Stomach (tissue), 4 donors: ENCODE measurements around the gene ITPR2.

Experiments
- POLR2A ChIP-seq, 4 donors: fragments of 450-650 bp; IDR thresholded peaks; one replicate each; pipeline ENCODE4 v1.6.1; 2016; ENCODE audit warnings: antibody characterized with exemption in 4 of 4, control low read depth in 2 of 4, mild to moderate bottlenecking in 1 of 4, moderate library complexity in 1 of 4
- POLR2AphosphoS5 ChIP-seq, 3 donors: sonication (generic); formaldehyde crosslinking; IDR thresholded peaks; one replicate each; pipeline ENCODE4 v1.6.1; 2016; ENCODE audit warnings: antibody characterized with exemption in 3 of 3
- TF ChIP-seq, protein P1 (sequence below), 7 experiments: fragments of 450-650 bp in 4 of 7; fragments of 200-600 bp in 3 of 7; sonication (generic) in 3 of 7; IDR thresholded peaks; one replicate each; pipeline ENCODE4 v1.5.1; 2016 to 2019; ENCODE audit warnings: antibody characterized with exemption in 7 of 7, control low read depth in 2 of 7, mild to moderate bottlenecking in 1 of 7

DNA sequence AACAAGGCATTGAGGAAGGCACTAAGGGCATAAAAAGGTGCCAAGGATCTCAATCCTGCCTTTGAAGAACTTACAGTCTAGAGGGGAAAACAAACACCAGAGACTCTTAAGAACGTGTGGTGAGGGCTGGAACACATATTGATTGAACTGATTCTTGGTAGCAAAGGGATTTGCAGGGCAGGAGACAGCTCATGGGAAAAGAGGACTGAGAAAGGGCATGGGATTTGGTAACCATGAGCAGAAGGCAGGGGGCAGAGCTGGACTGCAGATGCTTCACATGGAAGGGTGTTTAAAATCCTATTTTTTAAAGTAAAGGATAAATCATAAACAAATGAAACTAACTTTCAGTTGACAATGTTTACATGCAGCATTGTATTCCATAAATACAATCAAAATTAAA is 203.1 kb downstream of the ITPR2 start:
- TF ChIP-seq, protein P1, sequence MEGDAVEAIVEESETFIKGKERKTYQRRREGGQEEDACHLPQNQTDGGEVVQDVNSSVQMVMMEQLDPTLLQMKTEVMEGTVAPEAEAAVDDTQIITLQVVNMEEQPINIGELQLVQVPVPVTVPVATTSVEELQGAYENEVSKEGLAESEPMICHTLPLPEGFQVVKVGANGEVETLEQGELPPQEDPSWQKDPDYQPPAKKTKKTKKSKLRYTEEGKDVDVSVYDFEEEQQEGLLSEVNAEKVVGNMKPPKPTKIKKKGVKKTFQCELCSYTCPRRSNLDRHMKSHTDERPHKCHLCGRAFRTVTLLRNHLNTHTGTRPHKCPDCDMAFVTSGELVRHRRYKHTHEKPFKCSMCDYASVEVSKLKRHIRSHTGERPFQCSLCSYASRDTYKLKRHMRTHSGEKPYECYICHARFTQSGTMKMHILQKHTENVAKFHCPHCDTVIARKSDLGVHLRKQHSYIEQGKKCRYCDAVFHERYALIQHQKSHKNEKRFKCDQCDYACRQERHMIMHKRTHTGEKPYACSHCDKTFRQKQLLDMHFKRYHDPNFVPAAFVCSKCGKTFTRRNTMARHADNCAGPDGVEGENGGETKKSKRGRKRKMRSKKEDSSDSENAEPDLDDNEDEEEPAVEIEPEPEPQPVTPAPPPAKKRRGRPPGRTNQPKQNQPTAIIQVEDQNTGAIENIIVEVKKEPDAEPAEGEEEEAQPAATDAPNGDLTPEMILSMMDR (IDR thresholded peaks at IDR 0.05), result no peak
- no peak for TF ChIP-seq POLR2A (IDR thresholded peaks at IDR 0.05)
- TF ChIP-seq POLR2AphosphoS5 (IDR thresholded peaks at IDR 0.05), result no peak
